Measurements from ENCODE around the gene GFRA1.

DNA sequence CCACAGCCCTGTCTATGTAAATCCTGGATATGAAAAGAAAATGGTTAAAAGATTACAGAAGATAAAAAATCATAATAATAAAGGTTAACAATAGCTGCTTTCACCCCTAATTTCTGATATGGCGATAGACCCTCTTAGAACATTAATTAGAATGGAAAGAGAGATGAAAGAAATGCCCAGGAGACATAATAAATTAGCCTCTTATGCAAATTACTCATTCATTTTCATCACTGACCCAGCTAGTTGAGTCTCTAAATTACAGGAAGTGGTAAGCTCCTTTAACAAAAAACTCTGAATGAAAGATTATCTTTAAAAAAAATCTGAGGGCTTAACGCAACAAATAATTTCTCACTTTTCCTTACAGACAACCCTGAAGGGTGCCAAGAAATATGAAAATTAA lies 12.4 kb downstream of the GFRA1 start:
- TF ChIP-seq, protein P1, sequence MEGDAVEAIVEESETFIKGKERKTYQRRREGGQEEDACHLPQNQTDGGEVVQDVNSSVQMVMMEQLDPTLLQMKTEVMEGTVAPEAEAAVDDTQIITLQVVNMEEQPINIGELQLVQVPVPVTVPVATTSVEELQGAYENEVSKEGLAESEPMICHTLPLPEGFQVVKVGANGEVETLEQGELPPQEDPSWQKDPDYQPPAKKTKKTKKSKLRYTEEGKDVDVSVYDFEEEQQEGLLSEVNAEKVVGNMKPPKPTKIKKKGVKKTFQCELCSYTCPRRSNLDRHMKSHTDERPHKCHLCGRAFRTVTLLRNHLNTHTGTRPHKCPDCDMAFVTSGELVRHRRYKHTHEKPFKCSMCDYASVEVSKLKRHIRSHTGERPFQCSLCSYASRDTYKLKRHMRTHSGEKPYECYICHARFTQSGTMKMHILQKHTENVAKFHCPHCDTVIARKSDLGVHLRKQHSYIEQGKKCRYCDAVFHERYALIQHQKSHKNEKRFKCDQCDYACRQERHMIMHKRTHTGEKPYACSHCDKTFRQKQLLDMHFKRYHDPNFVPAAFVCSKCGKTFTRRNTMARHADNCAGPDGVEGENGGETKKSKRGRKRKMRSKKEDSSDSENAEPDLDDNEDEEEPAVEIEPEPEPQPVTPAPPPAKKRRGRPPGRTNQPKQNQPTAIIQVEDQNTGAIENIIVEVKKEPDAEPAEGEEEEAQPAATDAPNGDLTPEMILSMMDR (IDR thresholded peaks at IDR 0.05; ENCODE audit: control extremely low read depth in 1 of 3, insufficient read depth in 1 of 3, low read depth in 1 of 3, low read length in 3 of 3), result no peak
- TF ChIP-seq POLR2AphosphoS5 (IDR thresholded peaks at IDR 0.05; ENCODE audit: low read depth, low read length), result no peak
